A673 (cell line): ENCODE data around the gene VAT1L. TPM values are rescaled to one million over a fixed set of nuclear protein-coding genes. Genes with fewer than 3 reads are reported as not detected.

ENCODE experiments used
- BruUV-seq: library from RNA; stranded (reverse); fragments of 400-500 nt; replicated peaks from 2 replicates; lab custom pipeline; 2021; lab: Mats Ljungman, UMichigan
- CTCF ChIA-PET: fragments of 300-600 bp; sonication (Branson Sonifier 250); formaldehyde crosslinking; loops from one replicate; lab custom pipeline; 2022; ENCODE audit warnings: antibody characterized with exemption; lab: Charles Lee
- POLR2A ChIA-PET: fragments of 300-600 bp; sonication (Branson Sonifier 250); formaldehyde crosslinking; loops from one replicate; lab custom pipeline; 2022; ENCODE audit warnings: antibody characterized with exemption; ENCODE audit not compliant: low non-redundant PET; lab: Charles Lee
- DNase-seq: peaks from one replicate; pipeline ENCODE4 v3.0.0-alpha.2; 2015; ENCODE audit warnings: low spot score
- H3K27ac ChIP-seq: fragments of 200-600 bp; sonication (generic); 2 replicates; pipeline ENCODE4 v1.5.1; 2016; ENCODE audit warnings: mixed run types, low read depth, mild to moderate bottlenecking, mixed read lengths, antibody characterized with exemption, low read length; ENCODE audit not compliant: poor library complexity, severe bottlenecking
- H3K27me3 ChIP-seq: fragments of 200-600 bp; sonication (generic); replicated peaks from 2 replicates; pipeline ENCODE4 v1.6.1; 2017; ENCODE audit warnings: mixed run types, low read depth, mild to moderate bottlenecking, mixed read lengths, antibody characterized with exemption, low read length; ENCODE audit not compliant: insufficient read depth, poor library complexity
- H3K36me3 ChIP-seq: fragments of 200-600 bp; sonication (generic); 2 replicates; pipeline ENCODE4 v1.6.1; 2016; ENCODE audit warnings: mixed run types, mild to moderate bottlenecking, mixed read lengths, antibody characterized with exemption, low read length; ENCODE audit not compliant: insufficient read depth, poor library complexity, severe bottlenecking
- H3K4me1 ChIP-seq: fragments of 200-600 bp; sonication (generic); 2 replicates; pipeline ENCODE4 v1.6.1; 2017; ENCODE audit warnings: mixed run types, mild to moderate bottlenecking, mixed read lengths, antibody characterized with exemption, low read length; ENCODE audit not compliant: insufficient read depth, poor library complexity, severe bottlenecking
- H3K4me3 ChIP-seq: fragments of 200-600 bp; sonication (generic); 2 replicates; pipeline ENCODE4 v1.5.1; 2016; ENCODE audit warnings: low read depth, mixed run types, mild to moderate bottlenecking, mixed read lengths, low read length; ENCODE audit not compliant: poor library complexity, severe bottlenecking
- H3K9me3 ChIP-seq: fragments of 200-600 bp; sonication (generic); 2 replicates; pipeline ENCODE4 v1.6.1; 2016; ENCODE audit warnings: mixed run types, low read depth, mild to moderate bottlenecking, mixed read lengths, antibody characterized with exemption, low read length; ENCODE audit not compliant: poor library complexity, severe bottlenecking
- EZH2 ChIP-seq: fragments of 200-600 bp; sonication (generic); IDR thresholded peaks from 2 replicates; pipeline ENCODE4 v1.6.1; 2017; ENCODE audit warnings: borderline replicate concordance, low read depth, mild to moderate bottlenecking, mixed read lengths, antibody characterized with exemption, low read length; ENCODE audit not compliant: poor library complexity, severe bottlenecking
- intact Hi-C: fragments of 100-400 bp; cut with micrococcal nuclease; formaldehyde crosslinking; loops from one replicate; pipeline ENCODE4 v1.10.0; 2022; ENCODE audit not compliant: unreplicated experiment
- total RNA-seq: library from RNA; stranded (reverse); gene quantifications from 2 replicates; pipeline ENCODE4 v1.2.3, GENCODE V29; 2021
- TF ChIP-seq, protein P1 (sequence below): fragments of 300-800, 200-600 bp; sonication (generic); conservative IDR thresholded peaks from 2 replicates; pipeline ENCODE4 v1.5.1; 2017; ENCODE audit warnings: low read depth, mild to moderate bottlenecking, antibody characterized with exemption, low read length, moderate library complexity, mixed read lengths

Gene VAT1L
- total RNA-seq, 1 experiment from 2014 or later: 0.09 TPM

DNA sequence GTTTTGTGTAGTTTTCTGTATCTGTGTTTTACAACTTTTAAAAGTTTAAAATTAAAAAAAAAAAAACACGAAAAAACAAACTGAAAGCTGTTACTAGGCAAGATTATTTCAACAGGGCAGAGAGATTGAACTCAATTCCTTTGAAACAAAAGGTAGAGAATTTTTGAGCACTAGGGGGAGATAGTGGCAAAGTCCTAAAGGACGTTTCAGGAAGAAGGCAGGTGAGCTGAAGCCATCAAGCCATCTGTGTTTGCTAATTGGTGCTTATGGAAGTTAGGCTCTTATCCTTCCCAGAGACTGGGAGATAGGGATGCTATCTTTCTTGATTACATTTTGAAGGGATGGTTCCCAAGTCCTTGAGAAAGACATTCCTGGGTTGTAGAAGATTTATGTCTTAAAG is 163.4 kb downstream of the VAT1L start:
- TF ChIP-seq, protein P1, sequence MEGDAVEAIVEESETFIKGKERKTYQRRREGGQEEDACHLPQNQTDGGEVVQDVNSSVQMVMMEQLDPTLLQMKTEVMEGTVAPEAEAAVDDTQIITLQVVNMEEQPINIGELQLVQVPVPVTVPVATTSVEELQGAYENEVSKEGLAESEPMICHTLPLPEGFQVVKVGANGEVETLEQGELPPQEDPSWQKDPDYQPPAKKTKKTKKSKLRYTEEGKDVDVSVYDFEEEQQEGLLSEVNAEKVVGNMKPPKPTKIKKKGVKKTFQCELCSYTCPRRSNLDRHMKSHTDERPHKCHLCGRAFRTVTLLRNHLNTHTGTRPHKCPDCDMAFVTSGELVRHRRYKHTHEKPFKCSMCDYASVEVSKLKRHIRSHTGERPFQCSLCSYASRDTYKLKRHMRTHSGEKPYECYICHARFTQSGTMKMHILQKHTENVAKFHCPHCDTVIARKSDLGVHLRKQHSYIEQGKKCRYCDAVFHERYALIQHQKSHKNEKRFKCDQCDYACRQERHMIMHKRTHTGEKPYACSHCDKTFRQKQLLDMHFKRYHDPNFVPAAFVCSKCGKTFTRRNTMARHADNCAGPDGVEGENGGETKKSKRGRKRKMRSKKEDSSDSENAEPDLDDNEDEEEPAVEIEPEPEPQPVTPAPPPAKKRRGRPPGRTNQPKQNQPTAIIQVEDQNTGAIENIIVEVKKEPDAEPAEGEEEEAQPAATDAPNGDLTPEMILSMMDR: peak; percentile 43; the same call in 1 of the 2 replicates
- TF ChIP-seq EZH2: no peak
- H3K27ac ChIP-seq: no peak overlapping the region
- CTCF ChIA-PET: no interaction called here
- no peaks in the 10 kb centered on the region for H3K36me3 ChIP-seq
- no peaks in the 10 kb centered on the region for H3K4me1 ChIP-seq
- intact Hi-C loops: no loop called here
- BruUV-seq: no TSS peak
- no peak overlapping the region for H3K4me3 ChIP-seq
- H3K9me3 ChIP-seq: no peaks in the 10 kb centered on the region
- DNase-seq: peak; percentile 7
- POLR2A ChIA-PET: no interaction called here
- no peaks in the 10 kb centered on the region for H3K27me3 ChIP-seq

DNA sequence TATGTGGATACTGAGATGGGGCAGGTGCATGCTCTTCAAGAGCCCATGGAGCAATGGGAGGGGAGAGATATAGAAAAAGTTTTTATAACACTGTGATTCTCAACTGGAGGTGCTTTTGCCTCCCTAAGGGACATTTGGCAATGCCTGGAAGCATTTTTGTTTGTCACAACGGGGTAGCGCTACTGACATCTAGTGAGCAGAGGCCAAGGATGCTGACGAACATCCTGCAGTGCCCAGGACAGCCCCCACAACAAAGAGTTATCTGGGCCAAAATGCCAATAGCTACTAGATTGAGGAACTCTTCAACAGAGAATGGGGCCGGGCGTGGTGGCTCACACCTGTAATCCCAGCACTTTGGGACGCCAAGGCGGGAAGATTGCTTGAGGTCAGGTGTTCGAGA is 166.8 kb downstream of the VAT1L start:
- Histone ChIP-seq H3K4me3 (no peak overlapping the region), H3K9me3 (no peaks in the 10 kb centered on the region), H3K27me3 (no peaks in the 10 kb centered on the region), H3K36me3 (no peaks in the 10 kb centered on the region), H3K4me1 (no peaks in the 10 kb centered on the region), H3K27ac (no peak overlapping the region)
- TF ChIP-seq, protein P1: no peak
- no peak for TF ChIP-seq EZH2
- no TSS peak for BruUV-seq
- no peak for DNase-seq
- CTCF ChIA-PET: no interaction called here
- intact Hi-C loops: no loop called here
- POLR2A ChIA-PET: no interaction called here

DNA sequence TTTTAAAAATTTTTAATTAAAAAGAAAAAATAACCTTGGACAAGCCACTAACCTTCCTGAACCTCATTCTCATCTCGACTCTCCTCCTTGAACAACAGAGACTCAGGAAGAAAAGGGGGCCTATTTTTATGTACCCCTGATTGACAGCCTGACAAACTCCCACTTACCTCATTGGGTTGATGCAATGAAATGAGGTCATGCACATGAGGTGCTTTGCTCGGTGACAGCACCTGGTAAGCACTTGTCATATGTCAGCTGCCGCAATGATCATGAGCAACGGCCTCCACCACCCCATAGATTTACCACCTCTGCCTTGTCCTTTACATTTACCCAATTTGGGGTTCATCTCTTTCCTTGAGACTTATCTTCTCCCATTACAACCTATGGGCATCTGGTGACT is 167.9 kb downstream of the VAT1L start:
- no TSS peak for BruUV-seq
- H3K27me3 ChIP-seq: no peaks in the 10 kb centered on the region
- no peaks in the 10 kb centered on the region for H3K36me3 ChIP-seq
- TF ChIP-seq, protein P1: no peak
- no peak for TF ChIP-seq EZH2
- no peak overlapping the region for H3K27ac ChIP-seq
- no peaks in the 10 kb centered on the region for H3K4me1 ChIP-seq
- no peak for DNase-seq
- ChIA-PET CTCF (no interaction called here), POLR2A (no interaction called here)
- no peaks in the 10 kb centered on the region for H3K9me3 ChIP-seq
- no peak overlapping the region for H3K4me3 ChIP-seq
- intact Hi-C loops: no loop called here
